Activated B cell treated with CpG ODN at 0.5 μM for 24 hours (primary cell): ENCODE measurements around the gene SNX6. TPM values are rescaled to one million over a fixed set of nuclear protein-coding genes. Genes with fewer than 3 reads are reported as not detected.
"Not testable (repeated sequence)": the region's sequence is repeated elsewhere in the genome, so short reads cannot be mapped to it uniquely, and the experiment has no call there.

ENCODE experiments used
- ATAC-seq: fragments of 200-7000 bp; cut with Tn5 transposase; one replicate; pipeline ENCODE4 v1.10.0; 2021; ENCODE audit warnings: low read depth, mild to moderate bottlenecking, moderate library complexity
- CTCF ChIA-PET: fragments of 350-600 bp; sonication (Branson Sonifier 250); formaldehyde crosslinking; loops from one replicate; lab custom pipeline; 2021; ENCODE audit warnings: antibody characterized with exemption; lab: Charles Lee
- POLR2A ChIA-PET: fragments of 350-600 bp; sonication (Branson Sonifier 250); formaldehyde crosslinking; loops from one replicate; lab custom pipeline; 2021; ENCODE audit warnings: antibody characterized with exemption; lab: Charles Lee
- DNase-seq: peaks from one replicate; pipeline ENCODE4 v3.0.0; 2022
- H3K27ac Mint-ChIP-seq: one replicate; pipeline ENCODE4 v1.8.0; 2020; ENCODE audit warnings: mixed read lengths
- H3K27me3 Mint-ChIP-seq: one replicate; pipeline ENCODE4 v1.8.0; 2021; ENCODE audit warnings: mixed read lengths
- H3K36me3 Mint-ChIP-seq: one replicate; pipeline ENCODE4 v1.8.0; 2021; ENCODE audit warnings: low read depth, mixed read lengths
- H3K4me1 Mint-ChIP-seq: one replicate; pipeline ENCODE4 v1.8.0; 2021; ENCODE audit warnings: mixed read lengths
- H3K4me3 Mint-ChIP-seq: one replicate; pipeline ENCODE4 v1.8.0; 2020; ENCODE audit warnings: mild to moderate bottlenecking, mixed read lengths
- H3K9me3 Mint-ChIP-seq: one replicate; pipeline ENCODE4 v1.8.0; 2020; ENCODE audit warnings: mixed read lengths
- CTCF ChIP-seq: fragments of 200-600 bp; IDR thresholded peaks from one replicate; pipeline ENCODE4 v1.8.0; 2022; ENCODE audit warnings: antibody characterized with exemption, mild to moderate bottlenecking
- intact Hi-C: fragments of 100-400 bp; cut with micrococcal nuclease; formaldehyde crosslinking; loops from one replicate; pipeline ENCODE4 v1.15.1; 2024
- total RNA-seq: library from RNA; stranded (reverse); gene quantifications from 2 replicates; pipeline ENCODE4 v1.2.3, GENCODE V29; 2022

Gene SNX6
- total RNA-seq, 1 donor from 2014 or later: 56.0 TPM

- Mint-ChIP-seq H3K4me1 (no peaks in the 10 kb centered on the region), H3K27me3 (no peaks in the 10 kb centered on the region), H3K36me3 (no peaks in the 10 kb centered on the region), H3K9me3 (no peaks in the 10 kb centered on the region), H3K27ac (no peak overlapping the region), H3K4me3 (no peak overlapping the region)
- intact Hi-C loops: no loop called here
- TF ChIP-seq CTCF: no peak
- CTCF ChIA-PET: no interaction called here
- POLR2A ChIA-PET: no interaction called here
- ATAC-seq (no peak), DNase-seq (no peak)
Measured at GRCh38 chr14:34649344-34649743, 19.4 kb upstream of the SNX6 start.

DNA sequence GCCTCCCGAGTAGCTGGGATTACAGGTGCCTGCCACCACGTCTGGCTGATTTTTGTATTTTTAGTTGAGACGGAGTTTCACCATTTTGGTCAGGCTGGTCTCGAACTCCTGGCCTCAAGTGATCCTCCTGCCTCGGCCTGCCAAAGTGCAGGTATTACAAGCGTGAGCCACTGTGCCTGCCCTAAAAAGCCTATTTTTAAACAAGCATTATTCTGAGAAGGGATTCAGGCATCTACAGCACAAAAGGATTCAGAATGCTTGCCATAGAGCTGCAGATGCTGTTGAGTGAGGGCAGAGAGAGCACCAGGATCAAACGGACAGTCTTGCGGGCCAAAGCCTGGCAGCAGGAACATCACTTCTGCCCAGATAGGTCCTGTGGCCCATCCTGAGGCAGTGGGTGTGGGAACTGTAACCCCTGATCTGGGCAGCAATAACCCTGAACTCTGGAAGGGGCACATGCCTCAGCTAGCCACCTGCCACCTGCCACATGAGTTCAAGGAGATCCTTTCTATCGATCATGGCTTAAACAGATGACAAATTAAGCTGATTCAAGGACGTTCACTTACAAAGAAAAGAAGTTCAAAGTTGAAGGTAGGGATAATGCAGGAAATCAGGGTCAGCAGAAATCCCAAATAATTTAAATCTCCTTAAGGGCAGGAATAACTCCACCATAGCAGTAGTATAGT is 16.8 kb upstream of the SNX6 start:
- Mint-ChIP-seq H3K9me3 (no peaks in the 10 kb centered on the region), H3K27me3 (no peaks in the 10 kb centered on the region), H3K36me3 (no peaks in the 10 kb centered on the region), H3K27ac (no peak overlapping the region), H3K4me3 (no peak overlapping the region), H3K4me1 (no peaks in the 10 kb centered on the region)
- ATAC-seq (no peak), DNase-seq (no peak)
- CTCF ChIA-PET: no interaction called here
- no peak for TF ChIP-seq CTCF
- POLR2A ChIA-PET: no interaction called here
- intact Hi-C loops: no loop called here

DNA sequence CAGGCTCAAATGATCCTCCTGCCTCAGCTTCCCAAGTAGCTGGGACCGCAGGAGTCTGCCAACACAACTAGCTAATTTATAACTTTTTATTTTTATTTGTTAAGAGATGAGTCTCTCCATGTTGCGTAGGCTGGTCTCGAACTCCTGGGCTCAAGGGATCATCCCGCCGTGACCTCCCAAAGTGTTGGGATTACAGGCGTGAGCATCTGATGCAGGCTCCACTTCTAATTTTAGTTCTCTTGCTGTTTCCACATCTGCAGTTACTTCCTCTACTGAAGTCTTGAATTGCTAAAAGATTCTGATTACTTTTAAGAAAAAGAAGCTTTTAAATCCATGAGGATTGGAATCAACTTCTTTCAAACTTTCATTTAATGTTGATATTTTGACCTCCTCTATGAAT is 13.4 kb upstream of the SNX6 start:
- DNase-seq (no peak), ATAC-seq (no peak)
- Mint-ChIP-seq H3K27me3 (no peaks in the 10 kb centered on the region), H3K4me3 (no peak overlapping the region), H3K27ac (no peak overlapping the region), H3K4me1 (no peaks in the 10 kb centered on the region), H3K36me3 (no peaks in the 10 kb centered on the region), H3K9me3 (no peaks in the 10 kb centered on the region)
- intact Hi-C loops: no loop called here
- no peak for TF ChIP-seq CTCF
- ChIA-PET POLR2A (no interaction called here), CTCF (interaction anchor here (1.2 kb wide), 1 partner anchor 29 kb away, joined by 4 read pairs; no protein-coding TSS in a partner anchor)

DNA sequence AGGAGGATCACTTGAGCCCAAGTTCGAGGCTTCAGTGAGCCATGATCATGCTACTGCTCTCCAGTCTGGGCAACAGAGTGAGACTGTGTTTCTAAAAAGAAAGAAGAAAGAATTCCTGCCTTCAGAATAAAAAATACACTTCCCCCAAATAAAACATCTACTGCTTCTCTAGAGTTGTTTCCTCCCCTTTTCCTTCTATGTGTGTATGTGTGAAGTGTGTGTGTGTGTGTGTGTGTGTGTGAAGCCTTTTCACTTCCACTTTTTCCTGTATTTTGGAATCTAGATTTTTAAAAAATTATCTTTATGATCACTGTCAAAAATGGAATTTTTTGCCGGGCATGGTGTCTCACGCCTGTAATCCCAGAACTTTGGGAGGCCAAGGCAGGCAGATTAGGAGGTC is 12.6 kb upstream of the SNX6 start:
- Mint-ChIP-seq H3K9me3 (no peaks in the 10 kb centered on the region), H3K36me3 (no peaks in the 10 kb centered on the region), H3K27me3 (no peaks in the 10 kb centered on the region), H3K4me1 (no peaks in the 10 kb centered on the region), H3K4me3 (no peak overlapping the region), H3K27ac (no peak overlapping the region)
- intact Hi-C loops: no loop called here
- CTCF ChIA-PET: no interaction called here
- no peak for TF ChIP-seq CTCF
- DNase-seq (no peak), ATAC-seq (no peak)
- POLR2A ChIA-PET: interaction anchor here (2.0 kb wide), 1 partner anchor 12 kb away, joined by 6 read pairs; no protein-coding TSS in a partner anchor

DNA sequence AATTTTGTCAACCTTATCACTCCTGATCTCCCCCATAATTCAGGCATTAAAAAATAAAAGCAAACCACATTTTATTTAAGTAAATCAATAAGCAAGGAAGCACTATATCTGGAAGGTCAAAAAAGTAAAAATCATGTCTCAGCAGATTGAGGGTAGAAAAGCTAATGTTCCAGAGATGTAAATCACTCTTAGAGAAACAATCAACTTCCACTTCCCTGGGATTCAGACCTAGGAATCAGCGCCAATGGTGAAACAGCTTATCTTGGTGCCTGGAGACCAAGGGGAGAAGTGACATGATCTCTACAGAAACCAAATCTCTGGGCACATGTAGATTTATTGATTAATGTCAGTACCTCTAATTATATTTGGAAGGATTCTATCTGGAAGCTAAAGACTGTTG is 10.9 kb upstream of the SNX6 start:
- no peak for ATAC-seq
- POLR2A ChIA-PET: interaction anchor here (2.0 kb wide), 1 partner anchor 10 kb away, joined by 6 read pairs; no protein-coding TSS in a partner anchor
- no peak for TF ChIP-seq CTCF
- Mint-ChIP-seq H3K36me3 (no peaks in the 10 kb centered on the region), H3K4me1 (no peaks in the 10 kb centered on the region), H3K27me3 (no peaks in the 10 kb centered on the region), H3K27ac (no peak overlapping the region), H3K4me3 (no peak overlapping the region), H3K9me3 (no peaks in the 10 kb centered on the region)
- DNase-seq: no peak
- intact Hi-C loops: no loop called here
- CTCF ChIA-PET: no interaction called here

DNA sequence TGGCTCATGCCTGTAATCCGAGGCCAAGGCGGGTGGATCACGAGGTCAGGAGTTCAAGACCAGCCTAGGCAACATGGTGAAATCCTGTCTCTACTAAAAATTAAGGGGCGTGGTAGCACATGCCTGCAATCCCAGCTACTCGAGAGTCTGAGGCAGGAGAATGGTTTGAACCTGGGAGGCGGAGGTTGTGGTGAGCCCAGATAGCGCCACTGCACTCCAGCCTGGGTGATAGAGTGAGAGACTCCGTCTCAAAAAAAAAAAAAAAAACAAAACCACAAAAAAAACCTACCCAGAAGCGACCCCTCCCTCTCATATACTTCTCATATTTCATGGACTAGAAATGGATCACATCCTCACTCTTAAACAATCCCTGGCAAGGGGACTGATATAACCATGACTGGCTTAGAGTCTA is 4.4 kb upstream of the SNX6 start:
- ATAC-seq, CTCF ChIA-PET, H3K9me3 Mint-ChIP-seq: not testable (repeated sequence)

More for the DNA sequence above, 4.4 kb upstream of the SNX6 start:
- intact Hi-C loops: loop anchor here (5.0 kb wide), 1 partner anchor 97 kb away; the partner anchor contains the start of gene EAPP
- POLR2A ChIA-PET: interaction anchor here (0.7 kb wide), 1 partner anchor 51 kb away, joined by 12 read pairs; no protein-coding TSS in a partner anchor
- not testable (repeated sequence) for H3K4me3 Mint-ChIP-seq, H3K4me1 Mint-ChIP-seq, H3K27me3 Mint-ChIP-seq, DNase-seq, H3K36me3 Mint-ChIP-seq, H3K27ac Mint-ChIP-seq
